HepG2 (cell line): Measurements from ENCODE around the gene ITIH3.

ENCODE experiments used
- ADNP ChIP-seq: sonication (generic); formaldehyde crosslinking; IDR thresholded peaks from 2 replicates; pipeline ENCODE4 v1.4.0; 2020; ENCODE audit warnings: missing genetic modification reagents
- BRCA1 ChIP-seq: sonication (generic); formaldehyde crosslinking; IDR thresholded peaks from 2 replicates; pipeline ENCODE4 v1.4.0; 2020; ENCODE audit warnings: missing genetic modification reagents
- HNF4A ChIP-seq: sonication (generic); formaldehyde crosslinking; IDR thresholded peaks from 2 replicates; pipeline ENCODE4 v1.4.0; 2020; ENCODE audit warnings: missing genetic modification reagents
- MAX ChIP-seq: IDR thresholded peaks from 2 replicates; pipeline ENCODE4 v1.6.1; 2012; ENCODE audit warnings: inconsistent platforms
- MTA1 ChIP-seq: sonication (generic); formaldehyde crosslinking; IDR thresholded peaks from 2 replicates; pipeline ENCODE4 v1.4.0; 2020; ENCODE audit warnings: missing genetic modification reagents, mild to moderate bottlenecking, borderline replicate concordance
- RFX5 ChIP-seq: IDR thresholded peaks from 2 replicates; pipeline ENCODE4 v1.6.1; 2011; ENCODE audit warnings: low read depth, low read length, improper control_type of control experiment
- TBX3 ChIP-seq: fragments of 450-650 bp; IDR thresholded peaks from 2 replicates; pipeline ENCODE4 v1.6.1; 2017; ENCODE audit warnings: antibody characterized with exemption, mild to moderate bottlenecking, inconsistent platforms, borderline replicate concordance
- ZKSCAN1 ChIP-seq: fragments of 150-350 bp; IDR thresholded peaks from 2 replicates; pipeline ENCODE4 v1.6.1; 2014; ENCODE audit warnings: low read length
- ZNF253 ChIP-seq: sonication (generic); formaldehyde crosslinking; IDR thresholded peaks from 2 replicates; pipeline ENCODE4 v1.8.0; 2022; ENCODE audit warnings: mild to moderate bottlenecking, missing genetic modification reagents, borderline replicate concordance
- ZNF768 ChIP-seq: sonication (generic); formaldehyde crosslinking; IDR thresholded peaks from 2 replicates; pipeline ENCODE4 v1.4.0; 2020; ENCODE audit warnings: missing genetic modification reagents
- TF ChIP-seq, protein P1 (sequence below): sonication (generic); formaldehyde crosslinking; IDR thresholded peaks from 2 replicates; pipeline ENCODE4 v1.8.1; 2022; ENCODE audit warnings: low read depth, mild to moderate bottlenecking, missing genetic modification reagents
- TF ChIP-seq, protein P2 (sequence below): sonication (generic); formaldehyde crosslinking; IDR thresholded peaks from 2 replicates; pipeline ENCODE4 v1.4.0; 2020; ENCODE audit warnings: mild to moderate bottlenecking, missing genetic modification reagents, borderline replicate concordance

- TF ChIP-seq, protein P1, sequence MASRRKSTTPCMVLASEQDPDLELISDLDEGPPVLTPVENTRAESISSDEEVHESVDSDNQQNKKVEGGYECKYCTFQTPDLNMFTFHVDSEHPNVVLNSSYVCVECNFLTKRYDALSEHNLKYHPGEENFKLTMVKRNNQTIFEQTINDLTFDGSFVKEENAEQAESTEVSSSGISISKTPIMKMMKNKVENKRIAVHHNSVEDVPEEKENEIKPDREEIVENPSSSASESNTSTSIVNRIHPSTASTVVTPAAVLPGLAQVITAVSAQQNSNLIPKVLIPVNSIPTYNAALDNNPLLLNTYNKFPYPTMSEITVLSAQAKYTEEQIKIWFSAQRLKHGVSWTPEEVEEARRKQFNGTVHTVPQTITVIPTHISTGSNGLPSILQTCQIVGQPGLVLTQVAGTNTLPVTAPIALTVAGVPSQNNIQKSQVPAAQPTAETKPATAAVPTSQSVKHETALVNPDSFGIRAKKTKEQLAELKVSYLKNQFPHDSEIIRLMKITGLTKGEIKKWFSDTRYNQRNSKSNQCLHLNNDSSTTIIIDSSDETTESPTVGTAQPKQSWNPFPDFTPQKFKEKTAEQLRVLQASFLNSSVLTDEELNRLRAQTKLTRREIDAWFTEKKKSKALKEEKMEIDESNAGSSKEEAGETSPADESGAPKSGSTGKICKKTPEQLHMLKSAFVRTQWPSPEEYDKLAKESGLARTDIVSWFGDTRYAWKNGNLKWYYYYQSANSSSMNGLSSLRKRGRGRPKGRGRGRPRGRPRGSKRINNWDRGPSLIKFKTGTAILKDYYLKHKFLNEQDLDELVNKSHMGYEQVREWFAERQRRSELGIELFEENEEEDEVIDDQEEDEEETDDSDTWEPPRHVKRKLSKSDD = no peak
- TF ChIP-seq RFX5 = no peak
- TF ChIP-seq MTA1 (CRISPR knock-in tag) = no peak
- TF ChIP-seq HNF4A (CRISPR knock-in tag) = no peak
- no peak for TF ChIP-seq TBX3
- no peak for TF ChIP-seq ZNF253 (CRISPR knock-in tag)
- no peak for TF ChIP-seq ZKSCAN1
- TF ChIP-seq, protein P2, sequence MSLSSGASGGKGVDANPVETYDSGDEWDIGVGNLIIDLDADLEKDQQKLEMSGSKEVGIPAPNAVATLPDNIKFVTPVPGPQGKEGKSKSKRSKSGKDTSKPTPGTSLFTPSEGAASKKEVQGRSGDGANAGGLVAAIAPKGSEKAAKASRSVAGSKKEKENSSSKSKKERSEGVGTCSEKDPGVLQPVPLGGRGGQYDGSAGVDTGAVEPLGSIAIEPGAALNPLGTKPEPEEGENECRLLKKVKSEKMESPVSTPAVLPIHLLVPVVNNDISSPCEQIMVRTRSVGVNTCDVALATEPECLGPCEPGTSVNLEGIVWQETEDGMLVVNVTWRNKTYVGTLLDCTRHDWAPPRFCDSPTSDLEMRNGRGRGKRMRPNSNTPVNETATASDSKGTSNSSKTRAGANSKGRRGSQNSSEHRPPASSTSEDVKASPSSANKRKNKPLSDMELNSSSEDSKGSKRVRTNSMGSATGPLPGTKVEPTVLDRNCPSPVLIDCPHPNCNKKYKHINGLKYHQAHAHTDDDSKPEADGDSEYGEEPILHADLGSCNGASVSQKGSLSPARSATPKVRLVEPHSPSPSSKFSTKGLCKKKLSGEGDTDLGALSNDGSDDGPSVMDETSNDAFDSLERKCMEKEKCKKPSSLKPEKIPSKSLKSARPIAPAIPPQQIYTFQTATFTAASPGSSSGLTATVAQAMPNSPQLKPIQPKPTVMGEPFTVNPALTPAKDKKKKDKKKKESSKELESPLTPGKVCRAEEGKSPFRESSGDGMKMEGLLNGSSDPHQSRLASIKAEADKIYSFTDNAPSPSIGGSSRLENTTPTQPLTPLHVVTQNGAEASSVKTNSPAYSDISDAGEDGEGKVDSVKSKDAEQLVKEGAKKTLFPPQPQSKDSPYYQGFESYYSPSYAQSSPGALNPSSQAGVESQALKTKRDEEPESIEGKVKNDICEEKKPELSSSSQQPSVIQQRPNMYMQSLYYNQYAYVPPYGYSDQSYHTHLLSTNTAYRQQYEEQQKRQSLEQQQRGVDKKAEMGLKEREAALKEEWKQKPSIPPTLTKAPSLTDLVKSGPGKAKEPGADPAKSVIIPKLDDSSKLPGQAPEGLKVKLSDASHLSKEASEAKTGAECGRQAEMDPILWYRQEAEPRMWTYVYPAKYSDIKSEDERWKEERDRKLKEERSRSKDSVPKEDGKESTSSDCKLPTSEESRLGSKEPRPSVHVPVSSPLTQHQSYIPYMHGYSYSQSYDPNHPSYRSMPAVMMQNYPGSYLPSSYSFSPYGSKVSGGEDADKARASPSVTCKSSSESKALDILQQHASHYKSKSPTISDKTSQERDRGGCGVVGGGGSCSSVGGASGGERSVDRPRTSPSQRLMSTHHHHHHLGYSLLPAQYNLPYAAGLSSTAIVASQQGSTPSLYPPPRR = no peak
- no peak for TF ChIP-seq BRCA1 (CRISPR knock-in tag)
- TF ChIP-seq ZNF768 (CRISPR knock-in tag) = no peak
- TF ChIP-seq ADNP (CRISPR knock-in tag) = no peak
- no peak for TF ChIP-seq MAX
Observed at GRCh38 chr3:52829906-52830463, 35.4 kb downstream of the ITIH3 start.
